ENCODE results near the gene MERTK. TPM values are rescaled to one million over a fixed set of nuclear protein-coding genes. Genes with fewer than 3 reads are reported as not detected.

MERTK gene
- total and polyA plus RNA-seq, 2 of the 13 experiments (the other 11 are each of a cell fraction or from before 2014, with no cell fraction given), result 37.3 to 44.7 TPM

DNA sequence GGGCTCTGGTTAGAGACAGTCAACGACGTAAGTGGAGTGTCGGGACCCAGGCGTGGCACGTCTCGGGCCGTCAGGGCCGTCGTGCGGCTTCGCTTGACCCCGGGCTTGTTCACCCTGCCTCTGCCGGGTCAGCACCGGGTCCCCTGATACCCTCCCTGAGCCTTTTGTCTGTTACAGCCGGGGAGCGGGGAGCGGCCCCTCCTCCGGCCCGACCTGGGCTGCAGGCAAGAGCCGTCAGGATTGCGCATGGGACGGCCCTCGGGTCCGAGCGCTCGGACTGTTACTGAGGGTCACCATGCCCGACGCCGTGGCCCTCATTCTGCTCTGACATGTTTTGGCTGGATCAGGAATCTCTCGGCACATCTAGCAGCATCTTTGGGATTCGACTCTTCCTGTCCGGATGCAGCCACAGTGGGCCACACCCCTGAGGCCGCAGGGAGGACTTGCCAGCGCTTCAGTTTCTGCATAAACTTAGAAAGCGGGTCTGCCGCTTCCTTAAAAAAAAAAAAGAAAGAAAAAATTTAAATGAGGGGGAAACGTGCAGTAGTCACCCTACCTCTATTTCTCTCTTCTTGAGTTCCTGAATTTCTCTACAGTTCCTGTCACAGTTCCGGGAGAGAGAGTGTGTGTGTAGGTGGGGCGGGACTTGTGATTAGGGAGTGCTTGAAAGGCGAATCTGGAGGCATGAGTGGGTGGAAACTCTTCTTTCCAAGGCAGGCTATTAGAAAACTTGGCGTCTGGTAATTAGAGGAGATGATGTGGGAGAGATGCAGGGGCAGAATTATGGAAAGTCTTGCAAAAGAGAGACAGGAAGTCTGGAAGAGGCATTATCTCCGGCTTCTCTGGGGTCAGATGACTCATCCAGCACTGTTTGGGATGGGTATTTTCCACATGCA is 157.6 kb downstream of the MERTK start (continued):
- TF ChIP-seq, protein P1, sequence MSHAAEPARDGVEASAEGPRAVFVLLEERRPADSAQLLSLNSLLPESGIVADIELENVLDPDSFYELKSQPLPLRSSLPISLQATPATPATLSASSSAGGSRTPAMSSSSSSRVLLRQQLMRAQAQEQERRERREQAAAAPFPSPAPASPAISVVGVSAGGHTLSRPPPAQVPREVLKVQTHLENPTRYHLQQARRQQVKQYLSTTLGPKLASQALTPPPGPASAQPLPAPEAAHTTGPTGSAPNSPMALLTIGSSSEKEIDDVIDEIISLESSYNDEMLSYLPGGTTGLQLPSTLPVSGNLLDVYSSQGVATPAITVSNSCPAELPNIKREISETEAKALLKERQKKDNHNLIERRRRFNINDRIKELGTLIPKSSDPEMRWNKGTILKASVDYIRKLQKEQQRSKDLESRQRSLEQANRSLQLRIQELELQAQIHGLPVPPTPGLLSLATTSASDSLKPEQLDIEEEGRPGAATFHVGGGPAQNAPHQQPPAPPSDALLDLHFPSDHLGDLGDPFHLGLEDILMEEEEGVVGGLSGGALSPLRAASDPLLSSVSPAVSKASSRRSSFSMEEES (CRISPR knock-in tag; IDR thresholded peaks at IDR 0.05), result no peak
- TF ChIP-seq SNAPC2 (CRISPR knock-in tag; IDR thresholded peaks at IDR 0.05), result no peak
- no peak for TF ChIP-seq ZNF207 (IDR thresholded peaks at IDR 0.05; ENCODE audit: borderline replicate concordance)
- TF ChIP-seq ZSCAN12 (CRISPR knock-in tag; IDR thresholded peaks at IDR 0.05), result peak; percentile 4; the same call in 1 of the 2 replicates
- TF ChIP-seq HDAC2 (CRISPR knock-in tag; IDR thresholded peaks at IDR 0.05), result no peak
- TF ChIP-seq KDM1A (CRISPR knock-in tag; IDR thresholded peaks at IDR 0.05), result no peak
- TF ChIP-seq ZNF382 (CRISPR knock-in tag; IDR thresholded peaks at IDR 0.05; ENCODE audit: borderline replicate concordance), result no peak
- TF ChIP-seq RXRB (CRISPR knock-in tag; IDR thresholded peaks at IDR 0.05; ENCODE audit: borderline replicate concordance), result no peak
- no peak for TF ChIP-seq ZNF251 (CRISPR knock-in tag; IDR thresholded peaks at IDR 0.05)
- no peak for TF ChIP-seq LCORL (IDR thresholded peaks at IDR 0.05)
- peak; percentile 14; the same call in 1 of the 2 replicates for TF ChIP-seq LCORL (CRISPR knock-in tag; IDR thresholded peaks at IDR 0.05)
- no peak for TF ChIP-seq CEBPB (IDR thresholded peaks at IDR 0.05; ENCODE audit: borderline replicate concordance, low read depth, low read length)
- TF ChIP-seq MTA1 (CRISPR knock-in tag; IDR thresholded peaks at IDR 0.05; ENCODE audit: borderline replicate concordance), result peak; percentile 73
- peak; percentile 62 for TF ChIP-seq KAT8 (CRISPR knock-in tag; IDR thresholded peaks at IDR 0.05)
- no peak for TF ChIP-seq HNRNPUL1 (IDR thresholded peaks at IDR 0.05; ENCODE audit: low read depth, low read length)
- TF ChIP-seq, protein P2, sequence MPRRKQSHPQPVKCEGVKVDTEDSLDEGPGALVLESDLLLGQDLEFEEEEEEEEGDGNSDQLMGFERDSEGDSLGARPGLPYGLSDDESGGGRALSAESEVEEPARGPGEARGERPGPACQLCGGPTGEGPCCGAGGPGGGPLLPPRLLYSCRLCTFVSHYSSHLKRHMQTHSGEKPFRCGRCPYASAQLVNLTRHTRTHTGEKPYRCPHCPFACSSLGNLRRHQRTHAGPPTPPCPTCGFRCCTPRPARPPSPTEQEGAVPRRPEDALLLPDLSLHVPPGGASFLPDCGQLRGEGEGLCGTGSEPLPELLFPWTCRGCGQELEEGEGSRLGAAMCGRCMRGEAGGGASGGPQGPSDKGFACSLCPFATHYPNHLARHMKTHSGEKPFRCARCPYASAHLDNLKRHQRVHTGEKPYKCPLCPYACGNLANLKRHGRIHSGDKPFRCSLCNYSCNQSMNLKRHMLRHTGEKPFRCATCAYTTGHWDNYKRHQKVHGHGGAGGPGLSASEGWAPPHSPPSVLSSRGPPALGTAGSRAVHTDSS (CRISPR knock-in tag; conservative IDR thresholded peaks at IDR 0.05), result no peak
- no peak for TF ChIP-seq HMGA1 (CRISPR knock-in tag; conservative IDR thresholded peaks at IDR 0.05)
- no peak for TF ChIP-seq ARID2 (CRISPR knock-in tag; IDR thresholded peaks at IDR 0.05; ENCODE audit: borderline replicate concordance)
- peak; percentile 33; the same call in 1 of the 2 replicates for TF ChIP-seq ZFP41 (CRISPR knock-in tag; IDR thresholded peaks at IDR 0.05; ENCODE audit: borderline replicate concordance)
- TF ChIP-seq ZNF468 (CRISPR knock-in tag; IDR thresholded peaks at IDR 0.05), result 0 out of 2 replicates have a peak, but pooled peaks have one; percentile 37
- TF ChIP-seq SP5 (CRISPR knock-in tag; IDR thresholded peaks at IDR 0.05; ENCODE audit: borderline replicate concordance, low read depth), result peak; percentile 65; the same call in 1 of the 2 replicates
- TF ChIP-seq, protein P3, sequence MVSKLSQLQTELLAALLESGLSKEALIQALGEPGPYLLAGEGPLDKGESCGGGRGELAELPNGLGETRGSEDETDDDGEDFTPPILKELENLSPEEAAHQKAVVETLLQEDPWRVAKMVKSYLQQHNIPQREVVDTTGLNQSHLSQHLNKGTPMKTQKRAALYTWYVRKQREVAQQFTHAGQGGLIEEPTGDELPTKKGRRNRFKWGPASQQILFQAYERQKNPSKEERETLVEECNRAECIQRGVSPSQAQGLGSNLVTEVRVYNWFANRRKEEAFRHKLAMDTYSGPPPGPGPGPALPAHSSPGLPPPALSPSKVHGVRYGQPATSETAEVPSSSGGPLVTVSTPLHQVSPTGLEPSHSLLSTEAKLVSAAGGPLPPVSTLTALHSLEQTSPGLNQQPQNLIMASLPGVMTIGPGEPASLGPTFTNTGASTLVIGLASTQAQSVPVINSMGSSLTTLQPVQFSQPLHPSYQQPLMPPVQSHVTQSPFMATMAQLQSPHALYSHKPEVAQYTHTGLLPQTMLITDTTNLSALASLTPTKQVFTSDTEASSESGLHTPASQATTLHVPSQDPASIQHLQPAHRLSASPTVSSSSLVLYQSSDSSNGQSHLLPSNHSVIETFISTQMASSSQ (IDR thresholded peaks at IDR 0.05; ENCODE audit: low read depth), result 0 out of 2 replicates have a peak, but pooled peaks have one; percentile 15
- TF ChIP-seq, protein P3 (CRISPR knock-in tag; IDR thresholded peaks at IDR 0.05; ENCODE audit: borderline replicate concordance), result no peak
